Cardiac muscle cell (in vitro differentiated cells and primary cell): Measurements from ENCODE around the gene OR52A5. TPM values are rescaled to one million over a fixed set of nuclear protein-coding genes. Genes with fewer than 3 reads are reported as not detected.
"Not testable (repeated sequence)": the region's sequence is repeated elsewhere in the genome, so short reads cannot be mapped to it uniquely, and the experiment has no call there.

ENCODE experiments used
- DNase-seq, 2 donors: peaks; one replicate each; pipeline versions ENCODE4 v3.0.0 to v3.0.0-alpha.2; 2010 to 2017; ENCODE audit warnings: low read depth in 1 of 2, low spot score in 1 of 2
- H3K27ac ChIP-seq: fragments of 200-600 bp; sonication (generic); 2 replicates; pipeline ENCODE4 v1.5.1; 2016
- H3K27me3 ChIP-seq: fragments of 200-600 bp; sonication (generic); 2 replicates; pipeline ENCODE4 v1.6.0; 2016; ENCODE audit warnings: control low read depth
- H3K36me3 ChIP-seq: fragments of 200-600 bp; sonication (generic); 2 replicates; pipeline ENCODE4 v1.5.1; 2016; ENCODE audit warnings: control low read depth
- H3K4me1 ChIP-seq: fragments of 200-600 bp; sonication (generic); 2 replicates; pipeline ENCODE4 v1.8.1; 2017; ENCODE audit warnings: low read depth, mild to moderate bottlenecking, mixed run types
- H3K4me3 ChIP-seq: fragments of 200-600 bp; sonication (generic); 2 replicates; pipeline ENCODE4 v1.5.1; 2016; ENCODE audit warnings: mild to moderate bottlenecking
- H3K9me3 ChIP-seq: fragments of 200-600 bp; sonication (generic); 2 replicates; pipeline ENCODE4 v1.5.1; 2017; ENCODE audit warnings: low read depth, mild to moderate bottlenecking, control low read depth
- CTCF ChIP-seq: IDR thresholded peaks from 2 replicates; pipeline ENCODE4 v1.5.1; 2012; ENCODE audit warnings: low read depth, mild to moderate bottlenecking, low read length
- polyA plus RNA-seq: library from polyadenylated mRNA; unstranded; fragments of >200 nt; fragmentation: Nextera tagmentation; extraction: Ambion mirVana; gene quantifications from 2 replicates; pipeline ENCODE4 v1.2.1, GENCODE V29; 2016
- total RNA-seq: library from RNA; depleted of rRNA; stranded (reverse); fragments of >200 nt; gene quantifications from 2 replicates; pipeline ENCODE4 v1.2.3, GENCODE V29; 2016

OR52A5 gene
- total and polyA plus RNA-seq, 2 experiments from 2014 or later, result not detected

GRCh38 chr11:5159806-5160205, 21.6 kb upstream of the OR52A5 start:
- H3K27ac ChIP-seq, result no peak overlapping the region
- H3K27me3 ChIP-seq, result no peaks in the 10 kb centered on the region
- H3K4me3 ChIP-seq, result no peak overlapping the region
- no peaks in the 10 kb centered on the region for H3K9me3 ChIP-seq
- H3K4me1 ChIP-seq, result no peaks in the 10 kb centered on the region
- H3K36me3 ChIP-seq, result no peaks in the 10 kb centered on the region
- no peak for TF ChIP-seq CTCF
- no peak for DNase-seq

- Histone ChIP-seq H3K4me1 (no peaks in the 10 kb centered on the region), H3K27me3 (no peaks in the 10 kb centered on the region), H3K4me3 (no peak within 1 kb of the TSS), H3K9me3 (no peaks in the 10 kb centered on the region), H3K27ac (no peak within 1 kb of the TSS), H3K36me3 (no peaks in the 10 kb centered on the region)
- DNase-seq, result no peak
- TF ChIP-seq CTCF, result no peak
These were observed 16.5 kb upstream of the OR52A5 start, which contains the start of gene OR52A1 for GRCh38 chr11:5154657-5155056. Gene OR52A1 (minus strand): TSS chr11:5154757. CDS start chr11:5152369, 2,388 bp downstream.

GRCh38 chr11:5153574-5154431, 15.6 kb upstream of the OR52A5 start:
- H3K4me3 ChIP-seq, result no peak overlapping the region
- DNase-seq, result no peak

GRCh38 chr11:5151713-5152153, 13.6 kb upstream of the OR52A5 start:
- Histone ChIP-seq H3K9me3 (no peaks in the 10 kb centered on the region), H3K27ac (no peak overlapping the region), H3K36me3 (no peaks in the 10 kb centered on the region), H3K4me1 (no peaks in the 10 kb centered on the region), H3K27me3 (no peaks in the 10 kb centered on the region), H3K4me3 (no peak overlapping the region)
- peak in 1 of 2 donors; percentile 6 for DNase-seq
- TF ChIP-seq CTCF, result no peak

More at GRCh38 chr11:5153574-5154431, 15.6 kb upstream of the OR52A5 start:
- TF ChIP-seq CTCF, result no peak
- H3K9me3 ChIP-seq, result no peaks in the 10 kb centered on the region
- no peaks in the 10 kb centered on the region for H3K36me3 ChIP-seq
- no peak overlapping the region for H3K27ac ChIP-seq
- H3K4me1 ChIP-seq, result no peaks in the 10 kb centered on the region
- H3K27me3 ChIP-seq, result no peaks in the 10 kb centered on the region

GRCh38 chr11:5144206-5144605, 6.0 kb upstream of the OR52A5 start:
- H3K9me3 ChIP-seq, H3K4me1 ChIP-seq, H3K4me3 ChIP-seq, H3K36me3 ChIP-seq, DNase-seq, H3K27ac ChIP-seq, H3K27me3 ChIP-seq: not testable (repeated sequence)

- TF ChIP-seq CTCF, result no peak
- H3K27ac ChIP-seq, result no peak overlapping the region
- H3K4me3 ChIP-seq, result no peak overlapping the region
- no peaks in the 10 kb centered on the region for H3K9me3 ChIP-seq
- H3K36me3 ChIP-seq, result no peaks in the 10 kb centered on the region
- DNase-seq, result no peak
- H3K4me1 ChIP-seq, result no peaks in the 10 kb centered on the region
- H3K27me3 ChIP-seq, result no peaks in the 10 kb centered on the region
These were observed 1.1 kb downstream of the OR52A5 start for GRCh38 chr11:5137014-5137413.
